HepG2 (cell line): ENCODE results near the gene NUAK1. TPM values are rescaled to one million over a fixed set of nuclear protein-coding genes. Genes with fewer than 3 reads are reported as not detected.

Source experiments
- ATAC-seq: fragments of 200-7000 bp; cut with Tn5 transposase; 3 replicates; pipeline ENCODE4 v1.9.1; 2020; ENCODE audit warnings: mild to moderate bottlenecking, moderate library complexity
- BruUV-seq: library from RNA; stranded (reverse); fragments of 400-500 nt; replicated peaks from 2 replicates; lab custom pipeline; 2021; lab: Mats Ljungman, UMichigan
- CTCF ChIA-PET: fragments of 300-600 bp; formaldehyde crosslinking; extraction: SDS; loops from one replicate; lab custom pipeline; 2021; ENCODE audit warnings: low total read pairs, inconsistent platforms, low intra/inter-chr PET ratio; lab: Yijun Ruan, JAX
- POLR2A ChIA-PET: fragments of 350-600 bp; sonication (Branson Sonifier 250); formaldehyde crosslinking; loops from one replicate; lab custom pipeline; 2020; ENCODE audit warnings: antibody characterized with exemption, inconsistent platforms; lab: Yijun Ruan, JAX
- DNase-seq: peaks from one replicate; pipeline ENCODE4 v3.0.0-alpha.2; 2015; ENCODE audit warnings: low spot score
- FAIRE-seq: peaks from 3 replicates; lab custom pipeline; 2011; peaks lifted over from hg19 to GRCh38; lab: Jason Lieb, UNC
- H2AFZ ChIP-seq: one replicate; pipeline ENCODE4 v1.6.1; 2011; ENCODE audit warnings: low read length, inconsistent platforms
- H3K27ac ChIP-seq: fragments of 300-600 bp; 3 replicates; pipeline ENCODE4 v1.8.0; 2011; ENCODE audit warnings: mixed run types, mild to moderate bottlenecking, mixed read lengths, low read length, inconsistent platforms; ENCODE audit not compliant: insufficient read depth; ENCODE audit errors: extremely low read length
- H3K27me3 ChIP-seq, 2 experiments: fragments of 200-600 bp in 1 of 2; 2 replicates in 1 of 2; 3 replicates in 1 of 2; pipeline versions ENCODE4 v1.6.0 to v1.8.0; 2011; ENCODE audit warnings: low read length in 2 of 2, mild to moderate bottlenecking in 2 of 2, moderate library complexity in 2 of 2, inconsistent platforms in 1 of 2; ENCODE audit not compliant: insufficient read depth in 2 of 2, control insufficient read depth in 1 of 2
- H3K36me3 ChIP-seq, 2 experiments: fragments of 200-600 bp in 1 of 2; replicated peaks in 1 of 2; 2 replicates in 1 of 2; 3 replicates in 1 of 2; pipeline versions ENCODE4 v1.5.1 to v1.8.0; 2011; ENCODE audit warnings: low read length in 2 of 2, inconsistent platforms in 1 of 2; ENCODE audit not compliant: insufficient read depth in 2 of 2, control insufficient read depth in 1 of 2
- H3K4me1 ChIP-seq: 2 replicates; pipeline ENCODE4 v1.5.1; 2012; ENCODE audit warnings: low read length, inconsistent platforms; ENCODE audit not compliant: insufficient read depth
- H3K4me2 ChIP-seq: 2 replicates; pipeline ENCODE4 v1.6.0; 2011; ENCODE audit warnings: low read depth, low read length, inconsistent platforms
- H3K4me3 ChIP-seq, 3 experiments: fragments of 200-600 bp in 1 of 3; sonication (generic), shearing (Covaris generic) in 1 of 3; replicated peaks in 1 of 3; 2 replicates each; pipeline ENCODE4 v1.5.1; 2011 to 2016; ENCODE audit warnings: low read length in 3 of 3, inconsistent platforms in 2 of 3, low read depth in 2 of 3, mild to moderate bottlenecking in 2 of 3, control low read depth in 1 of 3, mixed read lengths in 1 of 3; ENCODE audit not compliant: insufficient read depth in 1 of 3
- H3K79me2 ChIP-seq: one replicate; pipeline ENCODE4 v1.6.1; 2011; ENCODE audit warnings: low read length, inconsistent platforms; ENCODE audit not compliant: insufficient read depth
- H3K9ac ChIP-seq: 2 replicates; pipeline ENCODE4 v1.6.0; 2011; ENCODE audit warnings: mild to moderate bottlenecking, low read depth, low read length, inconsistent platforms; ENCODE audit not compliant: insufficient read depth
- H3K9me3 ChIP-seq: 2 replicates; pipeline ENCODE4 v1.5.1; 2012; ENCODE audit warnings: mild to moderate bottlenecking, low read length
- H4K20me1 ChIP-seq: 2 replicates; pipeline ENCODE4 v1.6.0; 2011; ENCODE audit warnings: inconsistent platforms, mild to moderate bottlenecking, low read length, moderate library complexity; ENCODE audit not compliant: insufficient read depth
- E2F5 ChIP-seq: sonication (generic); formaldehyde crosslinking; conservative IDR thresholded peaks from 2 replicates; pipeline ENCODE4 v1.4.0; 2020; ENCODE audit warnings: missing genetic modification reagents
- IRF2 ChIP-seq: IDR thresholded peaks from 2 replicates; pipeline ENCODE4 v1.6.1; 2018; ENCODE audit warnings: missing genetic modification reagents, missing compliant biosample characterization
- MTERF4 ChIP-seq: sonication (generic); formaldehyde crosslinking; IDR thresholded peaks from 2 replicates; pipeline ENCODE4 v1.8.0; 2023; ENCODE audit warnings: mild to moderate bottlenecking, missing genetic modification reagents
- ZBTB43 ChIP-seq: sonication (generic); formaldehyde crosslinking; conservative IDR thresholded peaks from 2 replicates; pipeline ENCODE4 v1.4.0; 2020; ENCODE audit warnings: missing genetic modification reagents
- ZNF383 ChIP-seq: sonication (generic); formaldehyde crosslinking; IDR thresholded peaks from 2 replicates; pipeline ENCODE4 v1.4.0; 2020; ENCODE audit warnings: missing genetic modification reagents, mild to moderate bottlenecking, borderline replicate concordance
- ZNF576 ChIP-seq: sonication (generic); formaldehyde crosslinking; IDR thresholded peaks from 2 replicates; pipeline ENCODE4 v1.4.0; 2020; ENCODE audit warnings: mild to moderate bottlenecking, missing genetic modification reagents
- WGBS: methylation state at CpG from one replicate; pipeline ENCODE4 v1.1.6; 2017; ENCODE audit warnings: low lambda C conversion rate; 5-methylcytosine and 5-hydroxymethylcytosine counted together
- in situ Hi-C: cut with HindIII; loops from 2 replicates; pipeline ENCODE4 v1.10.0; 2017; ENCODE audit warnings: low pct_unique_long_range_greater_than_20kb; ENCODE audit not compliant: extremely low pct_ligation_motif_present
- intact Hi-C: fragments of 100-400 bp; cut with micrococcal nuclease; formaldehyde crosslinking; loops from one replicate; pipeline ENCODE4 v1.10.0; 2022; ENCODE audit not compliant: unreplicated experiment
- polyA plus RNA-seq, 8 experiments: library from polyadenylated mRNA; depleted of rRNA in 3 of 8; stranded (reverse) in 7 of 8; unstranded in 1 of 8; fragments of >200 nt; fragmentation: Illumina TruSeq in 4 of 8; extraction: Trizol in 4 of 8; gene quantifications; 2 replicates each; pipeline versions ENCODE4 v1.2.1 to v1.2.3, GENCODE V29; 2011 to 2016; ENCODE audit warnings: low read depth in 4 of 8, missing spikeins in 1 of 8, mixed read lengths in 1 of 8; ENCODE audit not compliant: insufficient read depth in 1 of 8
- total RNA-seq, 5 experiments: library from RNA; depleted of rRNA; stranded (reverse); fragments of >200 nt; fragmentation: Illumina TruSeq; extraction: Trizol; gene quantifications; 2 replicates each; pipeline ENCODE4 v1.2.3, GENCODE V29; 2016; ENCODE audit warnings: low read depth in 1 of 5

Gene NUAK1
- total and polyA plus RNA-seq, 2 of the 13 experiments (the other 11 are each of a cell fraction or from before 2014, with no cell fraction given), result 1.7 to 1.9 TPM

GRCh38 chr12:106106892-106107291, 31.9 kb downstream of the NUAK1 start:
- no peaks in the 10 kb centered on the region; a peak in 1 of 5 replicates for H3K36me3 ChIP-seq
- no peak for TF ChIP-seq ZNF576
- TF ChIP-seq MTERF4 (CRISPR knock-in tag), result no peak
- TF ChIP-seq ZNF383 (CRISPR knock-in tag), result no peak
- TF ChIP-seq IRF2, result no peak
- no peak for TF ChIP-seq ZBTB43 (CRISPR knock-in tag)
- TF ChIP-seq E2F5, result no peak
- ATAC-seq (no peak), DNase-seq (no peak), FAIRE-seq (no peak)
- H3K4me3 ChIP-seq, result no peak overlapping the region
- 71% methylated on average over 6 of the region's 6 CpGs for WGBS
- no TSS peak for BruUV-seq
- no peaks in the 10 kb centered on the region for H3K9me3 ChIP-seq
- H3K27me3 ChIP-seq, result no peaks in the 10 kb centered on the region
- H3K79me2 ChIP-seq, result no peaks in the 10 kb centered on the region
- ChIA-PET POLR2A (interaction anchor here (1.6 kb wide), 1 partner anchor 8 kb away, joined by 5 read pairs; no protein-coding TSS in a partner anchor), CTCF (no interaction called here)
- H3K4me1 ChIP-seq, result peaks cover 52% of the 10 kb centered on the region
- H4K20me1 ChIP-seq, result no peaks in the 10 kb centered on the region
- no peak overlapping the region for H2AFZ ChIP-seq
- H3K4me2 ChIP-seq, result no peak overlapping the region
- intact Hi-C loops, result no loop called here
- no peak overlapping the region for H3K27ac ChIP-seq
- no peak overlapping the region for H3K9ac ChIP-seq
- in situ Hi-C loops, result no loop called here
